CD4-positive, alpha-beta memory T cell (primary cell): Measurements from ENCODE around the gene CDC37L1. TPM values are rescaled to one million over a fixed set of nuclear protein-coding genes. Genes with fewer than 3 reads are reported as not detected.

Experiments used
- CTCF ChIA-PET: fragments of 350-600 bp; sonication (Branson Sonifier 250); formaldehyde crosslinking; loops from one replicate; lab custom pipeline; 2021; ENCODE audit warnings: inconsistent platforms; ENCODE audit not compliant: partially characterized antibody; lab: Charles Lee
- POLR2A ChIA-PET: fragments of 350-600 bp; sonication (Branson Sonifier 250); formaldehyde crosslinking; loops from one replicate; lab custom pipeline; 2021; ENCODE audit not compliant: partially characterized antibody; lab: Charles Lee
- DNase-seq, 5 donors: peaks; one replicate each; pipeline versions ENCODE4 v3.0.0 to v3.0.0-alpha.2; 2020 to 2022; ENCODE audit warnings: mixed read lengths in 1 of 5
- H3K27ac ChIP-seq: one replicate; pipeline ENCODE4 v1.7.0; 2013; ENCODE audit warnings: low read depth, low read length
- H3K27me3 ChIP-seq: 2 replicates; pipeline ENCODE4 v1.7.0; 2013; ENCODE audit warnings: mild to moderate bottlenecking, low read length, moderate library complexity; ENCODE audit not compliant: insufficient read depth
- H3K36me3 ChIP-seq: 2 replicates; pipeline ENCODE4 v1.7.0; 2013; ENCODE audit warnings: mild to moderate bottlenecking, low read length, moderate library complexity; ENCODE audit not compliant: insufficient read depth
- H3K4me1 ChIP-seq: 2 replicates; pipeline ENCODE4 v1.7.0; 2013; ENCODE audit warnings: mild to moderate bottlenecking, low read length, moderate library complexity; ENCODE audit not compliant: insufficient read depth
- H3K4me3 ChIP-seq, 2 donors: one replicate each; pipeline ENCODE4 v1.7.0; 2013; ENCODE audit warnings: low read length in 2 of 2, mild to moderate bottlenecking in 1 of 2
- H3K9me3 ChIP-seq, 2 donors: one replicate each; pipeline ENCODE4 v1.7.0; 2013; ENCODE audit warnings: low read length in 2 of 2, control low read depth in 1 of 2; ENCODE audit not compliant: control insufficient read depth in 1 of 2
- H3K27ac Mint-ChIP-seq, 7 donors: one replicate each; pipeline ENCODE4 v1.8.0; 2020 to 2021; ENCODE audit warnings: mixed read lengths in 7 of 7, mild to moderate bottlenecking in 6 of 7, inconsistent platforms in 3 of 7, moderate library complexity in 3 of 7
- H3K27me3 Mint-ChIP-seq, 2 donors: one replicate each; pipeline ENCODE4 v1.8.0; 2020 to 2021; ENCODE audit warnings: mixed read lengths in 2 of 2
- H3K36me3 Mint-ChIP-seq, 2 donors: one replicate each; pipeline ENCODE4 v1.8.0; 2020 to 2021; ENCODE audit warnings: mixed read lengths in 2 of 2, inconsistent platforms in 1 of 2, mild to moderate bottlenecking in 1 of 2
- H3K4me1 Mint-ChIP-seq, 4 donors: one replicate each; pipeline ENCODE4 v1.8.0; 2020 to 2021; ENCODE audit warnings: mixed read lengths in 4 of 4, mild to moderate bottlenecking in 1 of 4
- H3K4me3 Mint-ChIP-seq, 8 donors: one replicate each; pipeline ENCODE4 v1.8.0; 2020 to 2021; ENCODE audit warnings: mixed read lengths in 8 of 8, mild to moderate bottlenecking in 7 of 8, moderate library complexity in 6 of 8, inconsistent platforms in 3 of 8
- H3K9me3 Mint-ChIP-seq, 8 donors: one replicate each; pipeline ENCODE4 v1.8.0; 2020 to 2021; ENCODE audit warnings: mixed read lengths in 8 of 8, mild to moderate bottlenecking in 5 of 8, inconsistent platforms in 3 of 8, moderate library complexity in 1 of 8
- intact Hi-C: fragments of 100-400 bp; cut with micrococcal nuclease; formaldehyde crosslinking; loops from one replicate; pipeline ENCODE4 v1.15.1; 2023
- polyA plus RNA-seq, 2 donors: library from polyadenylated mRNA; unstranded; fragments of 300-500 nt; fragmentation: Illumina TruSeq; gene quantifications; one replicate each; pipeline ENCODE4 v1.2.3, GENCODE V29; 2021
- total RNA-seq, 2 experiments: library from RNA; stranded (reverse); gene quantifications; one replicate each; pipeline ENCODE4 v1.2.3, GENCODE V29; 2021

CDC37L1 gene
- total and polyA plus RNA-seq, 4 experiments from 2014 or later: 15.8 to 27.8 (median 22.5) TPM

- peak overlapping the region in 2 of 7 donors; percentile 34 to 55 for H3K27ac Mint-ChIP-seq
- H3K9me3 ChIP-seq: no peaks in the 10 kb centered on the region
- no peak overlapping the region for H3K27ac ChIP-seq
- no peaks in the 10 kb centered on the region for H3K4me1 ChIP-seq
- intact Hi-C loops: no loop called here
- no peaks in the 10 kb centered on the region for H3K9me3 Mint-ChIP-seq
- ChIA-PET POLR2A (interaction anchor here (1.2 kb wide), 1 partner anchor 10 kb away, joined by 3 read pairs; no protein-coding TSS in a partner anchor), CTCF (no interaction called here)
- peaks cover 30 to 67% of the 10 kb centered on the region in 2 donors for H3K36me3 Mint-ChIP-seq
- no peaks in the 10 kb centered on the region for H3K27me3 Mint-ChIP-seq
- no peak for DNase-seq
- peaks cover 34% of the 10 kb centered on the region for H3K36me3 ChIP-seq
- no peak overlapping the region for H3K4me3 Mint-ChIP-seq
- no peaks in the 10 kb centered on the region for H3K27me3 ChIP-seq
- H3K4me1 Mint-ChIP-seq: peaks cover 6 to 14% (median 8%) of the 10 kb centered on the region in 4 donors
- no peak overlapping the region for H3K4me3 ChIP-seq
These were observed 21.6 kb downstream of the CDC37L1 start for GRCh38 chr9:4700932-4701331.

GRCh38 chr9:4701526-4701925 lies 22.2 kb downstream of the CDC37L1 start:
- Histone ChIP-seq H3K4me1 (no peaks in the 10 kb centered on the region), H3K36me3 (peaks cover 34% of the 10 kb centered on the region), H3K9me3 (no peaks in the 10 kb centered on the region), H3K4me3 (no peak overlapping the region), H3K27ac (no peak overlapping the region), H3K27me3 (no peaks in the 10 kb centered on the region)
- intact Hi-C loops: no loop called here
- Mint-ChIP-seq H3K9me3 (no peaks in the 10 kb centered on the region), H3K27me3 (no peaks in the 10 kb centered on the region), H3K36me3 (peaks cover 32 to 67% of the 10 kb centered on the region in 2 donors), H3K4me3 (no peak overlapping the region), H3K4me1 (peaks cover 6 to 11% (median 9%) of the 10 kb centered on the region in 4 donors), H3K27ac (peak overlapping the region in 5 of 7 donors; percentile 6 to 62 (median 42))
- POLR2A ChIA-PET: no interaction called here
- CTCF ChIA-PET: no interaction called here
- DNase-seq: no peak

- Mint-ChIP-seq H3K27me3 (no peaks in the 10 kb centered on the region), H3K9me3 (no peaks in the 10 kb centered on the region), H3K4me1 (peaks cover 0 to 10% (median 7%) of the 10 kb centered on the region in 4 donors), H3K27ac (peak overlapping the region in 4 of 7 donors; percentile 13 to 35 (median 22)), H3K4me3 (no peak overlapping the region), H3K36me3 (peaks cover 35 to 67% of the 10 kb centered on the region in 2 donors)
- H3K9me3 ChIP-seq: no peaks in the 10 kb centered on the region
- no peaks in the 10 kb centered on the region for H3K4me1 ChIP-seq
- no peak for DNase-seq
- H3K27me3 ChIP-seq: no peaks in the 10 kb centered on the region
- ChIA-PET POLR2A (no interaction called here), CTCF (no interaction called here)
- no peak overlapping the region for H3K4me3 ChIP-seq
- no peak overlapping the region for H3K27ac ChIP-seq
- intact Hi-C loops: no loop called here
- H3K36me3 ChIP-seq: peaks cover 20% of the 10 kb centered on the region
These were observed 24.8 kb downstream of the CDC37L1 start for GRCh38 chr9:4704129-4704528.

GRCh38 chr9:4706021-4706420 lies 26.7 kb downstream of the CDC37L1 start:
- intact Hi-C loops: no loop called here
- peaks cover 14% of the 10 kb centered on the region for H3K36me3 ChIP-seq
- no peak for DNase-seq
- ChIA-PET POLR2A (interaction anchor here (1.8 kb wide), 1 partner anchor 35 kb away, joined by 6 read pairs; the partner anchor contains the start of gene AK3), CTCF (no interaction called here)
- H3K4me3 ChIP-seq: no peak overlapping the region
- Mint-ChIP-seq H3K36me3 (peaks cover 37 to 59% of the 10 kb centered on the region in 2 donors), H3K27me3 (no peaks in the 10 kb centered on the region), H3K4me1 (peaks cover 0 to 8% (median 6%) of the 10 kb centered on the region in 4 donors), H3K9me3 (no peaks in the 10 kb centered on the region), H3K27ac (peak overlapping the region in 5 of 7 donors; percentile 19 to 80 (median 22)), H3K4me3 (no peak overlapping the region)
- no peaks in the 10 kb centered on the region for H3K4me1 ChIP-seq
- no peaks in the 10 kb centered on the region for H3K27me3 ChIP-seq
- H3K27ac ChIP-seq: no peak overlapping the region
- H3K9me3 ChIP-seq: no peaks in the 10 kb centered on the region

- no peak overlapping the region for H3K4me3 Mint-ChIP-seq
- peaks cover 0 to 6% (median 2%) of the 10 kb centered on the region in 4 donors for H3K4me1 Mint-ChIP-seq
- H3K4me1 ChIP-seq: no peaks in the 10 kb centered on the region
- no peaks in the 10 kb centered on the region for H3K9me3 ChIP-seq
- CTCF ChIA-PET: interaction anchor here (0.9 kb wide), 2 partner anchors 33 to 893 kb away, joined by 3 to 6 read pairs; partner anchors contain the start of gene AK3
- H3K27ac Mint-ChIP-seq: peak overlapping the region in 5 of 7 donors; percentile 6 to 73 (median 50)
- no peak overlapping the region for H3K4me3 ChIP-seq
- H3K27me3 ChIP-seq: no peaks in the 10 kb centered on the region
- H3K36me3 ChIP-seq: peaks cover 13% of the 10 kb centered on the region
- POLR2A ChIA-PET: interaction anchor here (0.6 to 1.8 kb wide), 2 partner anchors 29 to 33 kb away, joined by 4 to 6 read pairs; partner anchors contain the start of gene AK3
- peaks cover 31 to 59% of the 10 kb centered on the region in 2 donors for H3K36me3 Mint-ChIP-seq
- no peaks in the 10 kb centered on the region for H3K9me3 Mint-ChIP-seq
- H3K27ac ChIP-seq: no peak overlapping the region
- H3K27me3 Mint-ChIP-seq: no peaks in the 10 kb centered on the region
- DNase-seq: no peak
- intact Hi-C loops: no loop called here
These were observed 27.7 kb downstream of the CDC37L1 start for GRCh38 chr9:4706971-4707622.

- intact Hi-C loops: no loop called here
- POLR2A ChIA-PET: interaction anchor here (1.2 kb wide), 1 partner anchor 31 kb away, joined by 6 read pairs; the partner anchor contains the start of gene AK3
These were observed 30.0 kb downstream of the CDC37L1 start for GRCh38 chr9:4709380-4709779.

GRCh38 chr9:4713849-4714248 lies 34.5 kb downstream of the CDC37L1 start:
- Histone ChIP-seq H3K27ac (no peak overlapping the region), H3K9me3 (no peaks in the 10 kb centered on the region), H3K36me3 (peaks cover 39% of the 10 kb centered on the region), H3K27me3 (no peaks in the 10 kb centered on the region), H3K4me1 (no peaks in the 10 kb centered on the region), H3K4me3 (no peak overlapping the region)
- DNase-seq: no peak
- Mint-ChIP-seq H3K27ac (peak overlapping the region in 4 of 7 donors; percentile 1 to 53 (median 7)), H3K4me3 (peak overlapping the region in 1 of 8 donors; percentile 1), H3K27me3 (no peaks in the 10 kb centered on the region), H3K36me3 (peaks cover 34 to 55% of the 10 kb centered on the region in 2 donors), H3K9me3 (no peaks in the 10 kb centered on the region), H3K4me1 (no peaks in the 10 kb centered on the region)
- CTCF ChIA-PET: interaction anchor here (1.1 kb wide), 1 partner anchor 36 kb away, joined by 3 read pairs; no protein-coding TSS in a partner anchor
- intact Hi-C loops: no loop called here
- POLR2A ChIA-PET: interaction anchor here (0.5 kb wide), 1 partner anchor 152 kb away, joined by 3 read pairs; no protein-coding TSS in a partner anchor

More at GRCh38 chr9:4709380-4709779, 30.0 kb downstream of the CDC37L1 start:
- no peak overlapping the region for H3K4me3 Mint-ChIP-seq
- no peak overlapping the region for H3K4me3 ChIP-seq
- H3K9me3 Mint-ChIP-seq: no peaks in the 10 kb centered on the region
- H3K4me1 Mint-ChIP-seq: peaks cover 0 to 6% (median 2%) of the 10 kb centered on the region in 4 donors
- no peaks in the 10 kb centered on the region for H3K9me3 ChIP-seq
- no peaks in the 10 kb centered on the region for H3K27me3 ChIP-seq
- H3K36me3 Mint-ChIP-seq: peaks cover 23 to 49% of the 10 kb centered on the region in 2 donors
- DNase-seq: no peak
- CTCF ChIA-PET: no interaction called here
- H3K27me3 Mint-ChIP-seq: no peaks in the 10 kb centered on the region
- peak overlapping the region in 2 of 7 donors; percentile 17 to 57 for H3K27ac Mint-ChIP-seq
- no peak overlapping the region for H3K27ac ChIP-seq
- H3K4me1 ChIP-seq: no peaks in the 10 kb centered on the region
- H3K36me3 ChIP-seq: peaks cover 8% of the 10 kb centered on the region
